Pancreas (tissue), 10 donors: Measurements from ENCODE around the gene LIMK1. TPM values are rescaled to one million over a fixed set of nuclear protein-coding genes. Genes with fewer than 3 reads are reported as not detected.
A peak's percentile ranks its signal among the peaks of the same experiment; 100 is the strongest.

Source experiments
- ATAC-seq, 4 donors: fragments of 200-7000 bp; cut with Tn5 transposase; one replicate each; pipeline versions ENCODE4 v1.8.0 to v1.9.1; 2020; ENCODE audit warnings: mild to moderate bottlenecking in 4 of 4, moderate library complexity in 4 of 4
- DNase-seq, 6 donors: peaks; one replicate each; pipeline ENCODE4 v3.0.0-alpha.2; 2020
- FAIRE-seq: peaks from 2 replicates; lab custom pipeline; 2012; peaks lifted over from hg19 to GRCh38; lab: Jason Lieb, UNC
- H3K27ac ChIP-seq, 4 donors: fragments of 200-600 bp; sonication (generic); 1 replicate in 3 of 4; 2 replicates in 1 of 4; pipeline versions ENCODE4 v1.5.0 to v1.8.0; 2020
- H3K27me3 ChIP-seq, 4 donors: fragments of 200-600 bp; one replicate each; pipeline ENCODE4 v1.8.0; 2021
- H3K36me3 ChIP-seq, 3 donors: fragments of 200-600 bp; sonication (generic) in 1 of 3; one replicate each; pipeline versions ENCODE4 v1.5.0 to v1.8.0; 2020 to 2021
- H3K4me1 ChIP-seq, 3 donors: fragments of 200-600 bp; one replicate each; pipeline ENCODE4 v1.8.0; 2021
- H3K4me3 ChIP-seq, 4 donors: fragments of 200-600 bp; sonication (generic) in 2 of 4; one replicate each; pipeline versions ENCODE4 v1.5.0 to v1.8.0; 2020 to 2021
- H3K9me3 ChIP-seq, 4 donors: fragments of 200-600 bp; one replicate each; pipeline ENCODE4 v1.8.0; 2021
- CTCF ChIP-seq, 4 donors: fragments of 200-600 bp; sonication (generic) in 3 of 4; IDR thresholded peaks; one replicate each; pipeline versions ENCODE4 v1.5.0 to v1.8.0; 2021; ENCODE audit warnings: antibody characterized with exemption in 4 of 4
- WGBS, 2 donors: extraction: QIAGEN DNeasy Blood & Tissue Kit; methylation state at CpG; one replicate each; pipeline ENCODE4 v1.1.7; 2013; 5-methylcytosine and 5-hydroxymethylcytosine counted together
- intact Hi-C, 3 donors: fragments of 100-400 bp; cut with DNase I; formaldehyde crosslinking; loops; one replicate each; pipeline versions ENCODE4 v1.11.1 to v1.14.2; 2022
- polyA plus RNA-seq, 2 donors: library from polyadenylated mRNA; stranded (reverse); fragments of 200-250 nt; gene quantifications; one replicate each; pipeline ENCODE4 v1.2.3, GENCODE V29; 2013
- total RNA-seq, 6 donors: library from RNA; stranded (reverse); fragmentation: NEBNext Ultra II Directional in 4 of 6; extraction: Animal tissue kit (Norgen Biotek cat#: 25700) in 4 of 6; gene quantifications; one replicate each; pipeline versions ENCODE4 v1.2.1 to v1.2.4, GENCODE V29; 2021 to 2023
- donor health status: healthy with polysubstance abuse.
- donor health status: DM: no; HTN: no; CAD: no; lungs with moderate emphysema.
- donor health status: DM: no; HTN: no; CAD: no.
- donor health status: control.
- donor health status: control.
- donor health status: Bipolar disorder and iron deficiency.
- donor health status: DM: yes; HTN: yes; CAD: no.
- donor health status: DM: no; HTN: no; CAD: no.
- donor health status: DM: no; HTN: no; CAD: no.
- donor health status: DM: yes; HTN: yes; CAD: no.

LIMK1 gene
- total and polyA plus RNA-seq, 8 donors = 4.9 to 22.6 (median 8.5) TPM

- peak in 2 of 6 donors; percentile 23 to 40 for DNase-seq
- H3K27me3 ChIP-seq = no peaks in the 10 kb centered on the region
- ATAC-seq = no peak
- H3K9me3 ChIP-seq = no peaks in the 10 kb centered on the region
- H3K4me3 ChIP-seq = peak overlapping the region in 3 of 4 donors; percentile 64 to 72 (median 67)
- no peak for TF ChIP-seq CTCF (IDR thresholded peaks at IDR 0.05)
- FAIRE-seq = no peak
- peaks cover 0 to 5% (median 0%) of the 10 kb centered on the region in 3 donors for H3K36me3 ChIP-seq
- no peak overlapping the region for H3K27ac ChIP-seq
- peaks cover 0 to 9% (median 8%) of the 10 kb centered on the region in 3 donors for H3K4me1 ChIP-seq
- intact Hi-C loops = no loop called here
- 58% methylated on average over 6 of the region's 6 CpGs for WGBS, 2 donors
Observed at GRCh38 chr7:74084722-74085578, 1.3 kb downstream of the LIMK1 start.

- Histone ChIP-seq H3K4me1 (peaks cover 0 to 9% (median 8%) of the 10 kb centered on the region in 3 donors), H3K36me3 (peaks cover 0 to 5% (median 0%) of the 10 kb centered on the region in 3 donors), H3K27me3 (no peaks in the 10 kb centered on the region), H3K27ac (no peak overlapping the region), H3K9me3 (no peaks in the 10 kb centered on the region), H3K4me3 (no peak overlapping the region)
- no peak for TF ChIP-seq CTCF (IDR thresholded peaks at IDR 0.05)
- DNase-seq (no peak), ATAC-seq (no peak), FAIRE-seq (no peak)
- 94 to 95% methylated on average over 10 of the region's 10 CpGs for WGBS, 2 donors
- intact Hi-C loops = no loop called here
Observed at GRCh38 chr7:74087791-74088453, 4.3 kb downstream of the LIMK1 start.

- no peaks in the 10 kb centered on the region for H3K36me3 ChIP-seq
- DNase-seq = no peak
- no peaks in the 10 kb centered on the region for H3K27me3 ChIP-seq
- 79 to 87% methylated on average over 13 of the region's 13 CpGs for WGBS, 2 donors
- H3K27ac ChIP-seq = peak overlapping the region in 2 of 4 donors; percentile 21 to 80
- intact Hi-C loops = no loop called here
- no peaks in the 10 kb centered on the region for H3K4me1 ChIP-seq
- H3K4me3 ChIP-seq = no peak overlapping the region
- TF ChIP-seq CTCF (IDR thresholded peaks at IDR 0.05) = no peak
- no peaks in the 10 kb centered on the region for H3K9me3 ChIP-seq
- ATAC-seq = no peak
- no peak for FAIRE-seq
Observed at GRCh38 chr7:74092321-74092963, 8.8 kb downstream of the LIMK1 start.

GRCh38 chr7:74092964-74093471 lies 9.4 kb downstream of the LIMK1 start:
- H3K4me1 ChIP-seq = no peaks in the 10 kb centered on the region
- H3K9me3 ChIP-seq = no peaks in the 10 kb centered on the region
- ATAC-seq (peak in 3 of 4 donors; percentile 19 to 68 (median 36)), FAIRE-seq (no peak), DNase-seq (peak in 1 of 6 donors; percentile 56)
- intact Hi-C loops = no loop called here
- WGBS, 2 donors = 86 to 91% methylated on average over 12 of the region's 12 CpGs
- H3K27ac ChIP-seq = peak overlapping the region in 2 of 4 donors; percentile 80 to 82
- no peaks in the 10 kb centered on the region for H3K36me3 ChIP-seq
- H3K4me3 ChIP-seq = peak overlapping the region in 1 of 4 donors; percentile 43
- TF ChIP-seq CTCF (IDR thresholded peaks at IDR 0.05) = no peak
- no peaks in the 10 kb centered on the region for H3K27me3 ChIP-seq
